Activated CD4-positive, alpha-beta T cell treated with anti-CD3 and anti-CD28 coated beads for 36 hours (primary cell): ENCODE measurements around the gene SSBP2. TPM values are rescaled to one million over a fixed set of nuclear protein-coding genes. Genes with fewer than 3 reads are reported as not detected.
"Not testable (repeated sequence)": the region's sequence is repeated elsewhere in the genome, so short reads cannot be mapped to it uniquely, and the experiment has no call there.

Source experiments
- ATAC-seq: fragments of 200-7000 bp; cut with Tn5 transposase; one replicate; pipeline ENCODE4 v1.10.0; 2021; ENCODE audit warnings: mild to moderate bottlenecking, moderate library complexity
- CTCF ChIA-PET: fragments of 350-600 bp; sonication (Branson Sonifier 250); formaldehyde crosslinking; loops from one replicate; lab custom pipeline; 2021; ENCODE audit warnings: antibody characterized with exemption; lab: Charles Lee
- POLR2A ChIA-PET: fragments of 350-600 bp; sonication (Branson Sonifier 250); formaldehyde crosslinking; loops from one replicate; lab custom pipeline; 2021; ENCODE audit warnings: antibody characterized with exemption, inconsistent platforms; lab: Charles Lee
- DNase-seq: peaks from one replicate; pipeline ENCODE4 v3.0.0-alpha.2; 2020
- H3K27ac Mint-ChIP-seq: one replicate; pipeline ENCODE4 v1.8.0; 2021; ENCODE audit warnings: mixed read lengths
- H3K27me3 Mint-ChIP-seq: one replicate; pipeline ENCODE4 v1.8.0; 2021; ENCODE audit warnings: mixed read lengths
- H3K36me3 Mint-ChIP-seq: one replicate; pipeline ENCODE4 v1.8.0; 2021; ENCODE audit warnings: low read depth, mixed read lengths
- H3K4me1 Mint-ChIP-seq: one replicate; pipeline ENCODE4 v1.8.0; 2021; ENCODE audit warnings: mixed read lengths
- H3K4me3 Mint-ChIP-seq: one replicate; pipeline ENCODE4 v1.8.0; 2021; ENCODE audit warnings: mild to moderate bottlenecking, moderate library complexity, mixed read lengths
- H3K9me3 Mint-ChIP-seq: one replicate; pipeline ENCODE4 v1.8.0; 2021; ENCODE audit warnings: low read depth, mixed read lengths
- intact Hi-C, 2 experiments: fragments of 100-400 bp; cut with DNase I in 1 of 2; cut with micrococcal nuclease in 1 of 2; formaldehyde crosslinking; loops; one replicate each; pipeline versions ENCODE4 v1.14.2 to v1.15.1; 2022 to 2024; cut with DNase I, micrococcal nuclease
- total RNA-seq, 2 experiments: library from RNA; stranded (reverse); gene quantifications; one replicate each; pipeline ENCODE4 v1.2.3, GENCODE V29; 2021

Gene SSBP2
- total RNA-seq, 2 experiments from 2014 or later = 16.9 to 21.4 TPM

DNA sequence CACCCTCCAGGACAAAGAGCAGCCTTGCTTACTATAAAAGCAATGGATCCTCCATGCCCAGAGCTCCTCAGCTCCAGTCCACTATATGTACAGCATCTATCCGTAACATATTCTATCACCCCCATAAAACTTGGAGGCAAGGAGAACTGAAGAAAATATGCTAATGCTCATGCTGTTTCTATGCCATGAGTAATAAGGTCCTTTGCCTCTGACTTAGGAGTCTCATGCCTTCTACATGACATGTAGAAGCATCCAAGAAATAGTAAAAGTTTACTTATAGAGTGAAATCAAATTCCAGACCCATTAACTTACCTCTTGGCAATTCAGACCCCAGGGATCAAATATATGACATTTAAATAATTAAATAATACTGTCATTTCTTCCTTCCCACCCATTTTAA lies 33.7 kb downstream of the SSBP2 start:
- intact Hi-C loops = no loop called here
- Mint-ChIP-seq H3K27ac (no peak overlapping the region), H3K36me3 (peaks cover 4% of the 10 kb centered on the region), H3K9me3 (no peaks in the 10 kb centered on the region), H3K4me1 (peaks cover 53% of the 10 kb centered on the region), H3K27me3 (no peaks in the 10 kb centered on the region), H3K4me3 (no peak overlapping the region)
- POLR2A ChIA-PET = no interaction called here
- ATAC-seq (no peak), DNase-seq (no peak)
- CTCF ChIA-PET = interaction anchor here (1.4 kb wide), 1 partner anchor 8 kb away, joined by 10 read pairs; no protein-coding TSS in a partner anchor

DNA sequence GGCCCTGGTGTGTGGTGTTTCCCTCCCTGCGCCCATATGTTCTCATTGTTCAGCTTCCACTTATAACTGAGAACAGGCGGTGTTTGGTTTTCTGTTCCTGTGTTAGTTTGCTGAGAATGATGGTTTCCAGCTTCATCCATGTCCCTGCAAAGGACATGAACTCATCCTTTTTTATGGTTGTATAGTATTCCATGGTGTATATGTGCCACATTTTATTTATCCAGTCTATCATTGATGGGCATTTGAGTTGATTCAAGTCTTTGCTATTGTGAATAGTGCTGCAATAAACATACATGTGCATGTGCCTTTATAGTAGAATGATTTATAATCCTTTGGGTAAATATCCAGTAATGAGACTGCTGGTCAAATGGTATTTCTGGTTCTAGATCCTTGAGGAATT lies 36.8 kb downstream of the SSBP2 start:
- DNase-seq, H3K4me3 Mint-ChIP-seq, intact Hi-C loops, H3K36me3 Mint-ChIP-seq, H3K27me3 Mint-ChIP-seq, POLR2A ChIA-PET, ATAC-seq, CTCF ChIA-PET, H3K9me3 Mint-ChIP-seq, H3K27ac Mint-ChIP-seq: not testable (repeated sequence)
- peaks cover 38% of the 10 kb centered on the region for H3K4me1 Mint-ChIP-seq

DNA sequence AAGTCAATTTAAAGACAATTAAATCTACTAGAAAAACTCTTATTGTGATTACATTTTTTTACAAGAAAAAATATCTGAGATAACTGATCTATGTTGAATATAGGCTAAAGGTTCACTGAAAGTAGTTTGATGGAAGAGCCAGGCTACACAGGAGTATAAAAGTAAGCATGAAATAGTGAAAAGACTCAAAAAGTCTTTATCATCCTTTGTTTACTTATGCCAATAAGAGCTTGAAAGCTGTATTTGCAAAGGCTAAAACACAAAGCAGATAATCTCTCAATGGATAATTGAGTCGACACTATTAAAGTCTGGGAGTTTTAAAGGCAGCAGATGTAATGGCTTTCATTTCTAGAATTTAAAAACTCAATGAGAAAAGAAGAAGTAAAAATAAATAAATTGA lies 42.0 kb downstream of the SSBP2 start:
- intact Hi-C loops = no loop called here
- no peak for ATAC-seq
- Mint-ChIP-seq H3K27ac (no peak overlapping the region), H3K4me1 (peaks cover 22% of the 10 kb centered on the region), H3K27me3 (no peaks in the 10 kb centered on the region), H3K9me3 (no peaks in the 10 kb centered on the region), H3K4me3 (no peak overlapping the region), H3K36me3 (peaks cover 7% of the 10 kb centered on the region)
- ChIA-PET POLR2A (no interaction called here), CTCF (interaction anchor here (1.4 to 2.3 kb wide), 2 partner anchors 8 to 9 kb away, joined by 3 to 10 read pairs; no protein-coding TSS in a partner anchor)
- DNase-seq = no peak

DNA sequence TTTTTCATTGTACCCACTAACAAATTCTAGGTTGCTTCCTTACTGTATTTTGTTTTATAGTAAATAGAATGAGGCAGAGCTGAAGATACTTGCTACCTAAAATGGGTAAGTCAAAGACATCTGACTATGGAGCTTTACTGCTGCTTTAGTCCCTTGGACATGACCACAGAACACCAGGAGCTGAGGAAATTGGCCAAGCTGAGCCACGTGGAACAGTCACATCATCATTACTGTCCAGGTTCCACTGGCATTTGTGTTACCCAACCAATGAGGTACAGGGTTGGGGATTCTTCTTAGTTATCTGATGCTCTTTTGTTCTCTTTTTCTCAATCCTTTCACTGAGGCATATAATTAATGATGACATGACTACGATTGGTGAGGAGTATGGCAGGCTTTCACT lies 47.1 kb downstream of the SSBP2 start:
- intact Hi-C loops = no loop called here
- DNase-seq (no peak), ATAC-seq (no peak)
- ChIA-PET POLR2A (no interaction called here), CTCF (no interaction called here)
- Mint-ChIP-seq H3K9me3 (peaks cover 7% of the 10 kb centered on the region), H3K27ac (no peak overlapping the region), H3K4me1 (peaks cover 11% of the 10 kb centered on the region), H3K27me3 (no peaks in the 10 kb centered on the region), H3K36me3 (peaks cover 20% of the 10 kb centered on the region), H3K4me3 (no peak overlapping the region)

DNA sequence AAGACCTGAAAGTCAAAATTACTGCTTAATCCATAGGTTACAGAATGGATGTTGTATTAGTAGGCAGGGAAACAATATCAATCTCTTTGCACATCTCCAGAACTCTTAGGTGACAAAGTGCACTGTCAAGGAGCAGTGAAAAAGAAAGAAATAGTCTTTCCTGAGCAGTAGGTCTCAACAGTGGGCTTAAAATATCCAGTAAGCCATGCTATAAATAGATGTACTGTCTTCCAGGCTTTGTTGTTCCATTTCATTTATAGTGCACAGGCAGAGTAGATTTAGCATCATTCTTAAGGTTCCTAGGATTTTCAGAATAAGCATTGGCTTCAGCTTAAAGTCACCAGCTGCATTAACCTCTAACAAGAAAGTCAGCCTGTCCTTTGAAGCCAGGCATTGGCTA lies 50.7 kb downstream of the SSBP2 start:
- peaks cover 16% of the 10 kb centered on the region for H3K36me3 Mint-ChIP-seq
- no peak overlapping the region for H3K4me3 Mint-ChIP-seq
- ChIA-PET POLR2A (no interaction called here), CTCF (interaction anchor here (0.6 to 0.9 kb wide), 2 partner anchors 9 to 461 kb away, joined by 3 read pairs; no protein-coding TSS in a partner anchor)
- H3K9me3 Mint-ChIP-seq = peaks cover 7% of the 10 kb centered on the region
- no peak overlapping the region for H3K27ac Mint-ChIP-seq
- no peak for DNase-seq
- no peaks in the 10 kb centered on the region for H3K27me3 Mint-ChIP-seq
- intact Hi-C loops = no loop called here
- no peak for ATAC-seq
- H3K4me1 Mint-ChIP-seq = peaks cover 23% of the 10 kb centered on the region

DNA sequence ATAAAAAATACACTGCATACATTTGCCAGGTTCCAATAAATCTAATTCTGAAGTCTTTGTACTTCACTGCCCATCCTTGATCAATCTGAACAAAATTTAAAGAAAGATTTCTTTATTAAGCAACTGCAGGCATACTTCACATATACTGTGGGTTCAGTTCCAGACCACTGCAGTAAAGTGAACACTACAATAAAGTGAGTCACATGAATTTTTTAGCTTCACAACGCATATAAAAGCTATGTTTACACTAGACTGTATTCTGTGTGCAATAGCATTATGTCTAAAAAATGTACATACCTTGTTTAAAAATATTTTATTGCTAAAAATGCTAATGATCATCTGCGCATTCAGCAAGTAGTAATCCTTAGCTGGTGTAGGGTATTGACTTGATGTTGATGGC lies 52.1 kb downstream of the SSBP2 start:
- Mint-ChIP-seq H3K4me3 (no peak overlapping the region), H3K27me3 (no peaks in the 10 kb centered on the region), H3K36me3 (peaks cover 16% of the 10 kb centered on the region), H3K27ac (no peak overlapping the region), H3K9me3 (peaks cover 7% of the 10 kb centered on the region), H3K4me1 (peaks cover 19% of the 10 kb centered on the region)
- ATAC-seq (no peak), DNase-seq (no peak)
- CTCF ChIA-PET = no interaction called here
- intact Hi-C loops = no loop called here
- POLR2A ChIA-PET = no interaction called here

DNA sequence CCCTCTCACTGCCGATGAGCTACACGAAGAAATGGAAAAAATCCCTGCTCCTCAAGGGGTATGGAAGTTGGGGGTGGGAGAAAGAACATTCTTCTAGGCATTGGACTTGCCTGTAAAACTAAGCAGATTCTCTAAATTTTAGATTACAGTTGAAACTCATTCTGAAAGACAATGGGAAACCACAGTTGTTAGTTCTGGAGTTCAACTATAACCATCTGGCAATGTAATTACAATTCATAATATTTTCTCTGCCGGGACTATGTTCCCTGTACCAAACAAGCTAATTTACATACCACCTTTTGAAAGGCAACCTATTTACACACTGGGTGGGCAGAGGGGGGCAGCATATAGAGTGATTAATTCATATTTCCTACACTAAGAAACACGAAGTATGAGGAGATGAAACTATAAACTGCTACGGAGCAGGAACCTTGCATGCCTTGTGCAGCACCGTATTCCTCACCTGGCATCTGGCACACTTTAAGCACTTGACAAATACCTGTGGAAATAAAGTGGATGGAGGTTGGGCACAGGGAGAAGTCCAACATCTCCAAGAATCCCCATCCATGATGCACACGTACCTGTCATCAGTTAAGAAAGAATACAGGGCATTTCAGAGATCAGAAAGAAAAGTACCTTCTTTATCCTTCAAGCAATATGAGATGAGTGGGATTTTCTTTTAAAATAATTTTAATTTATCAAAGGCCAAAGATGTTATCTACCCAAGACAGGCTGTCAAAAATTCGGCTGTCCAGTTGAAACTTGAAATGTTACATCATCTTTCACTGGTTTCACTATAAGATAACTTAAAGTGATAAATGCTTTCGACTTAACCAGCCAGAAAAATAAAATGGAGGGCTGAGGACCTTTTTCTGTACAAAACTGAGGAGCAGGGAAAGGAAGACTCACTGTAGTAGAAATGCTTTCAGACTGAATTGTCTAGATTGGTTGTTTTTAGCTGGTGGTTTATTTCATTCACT lies 54.2 kb downstream of the SSBP2 start:
- no peak for DNase-seq
- peaks cover 19% of the 10 kb centered on the region for H3K4me1 Mint-ChIP-seq
- no peaks in the 10 kb centered on the region for H3K27me3 Mint-ChIP-seq
- peak overlapping the region; percentile 19 for H3K27ac Mint-ChIP-seq
- CTCF ChIA-PET = no interaction called here
- intact Hi-C loops = no loop called here
- H3K4me3 Mint-ChIP-seq = no peak overlapping the region
- ATAC-seq = no peak
- peaks cover 14% of the 10 kb centered on the region for H3K9me3 Mint-ChIP-seq
- H3K36me3 Mint-ChIP-seq = peaks cover 27% of the 10 kb centered on the region
- POLR2A ChIA-PET = interaction anchor here (0.5 kb wide), 1 partner anchor 244 kb away, joined by 3 read pairs; no protein-coding TSS in a partner anchor

DNA sequence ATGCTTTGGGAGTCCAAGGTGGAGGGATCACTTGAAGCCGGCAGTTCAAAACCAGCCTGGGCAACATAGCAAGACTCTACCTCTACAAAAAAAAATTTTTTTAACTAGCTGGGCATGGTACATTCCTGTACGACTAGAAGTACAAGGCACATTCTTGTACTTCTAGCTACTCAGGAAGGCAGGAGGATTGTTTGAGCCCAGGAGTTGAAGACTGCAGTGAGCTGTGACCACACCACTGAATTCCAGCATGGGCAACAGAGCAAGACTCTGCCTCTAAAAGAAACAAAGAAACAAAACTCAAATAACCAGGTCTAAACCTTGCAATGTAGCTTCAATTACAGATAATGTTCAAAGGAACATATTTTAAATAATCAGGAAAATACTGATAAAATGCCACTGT lies 56.2 kb downstream of the SSBP2 start:
- Mint-ChIP-seq H3K9me3 (peaks cover 22% of the 10 kb centered on the region), H3K36me3 (peaks cover 33% of the 10 kb centered on the region), H3K4me1 (peaks cover 19% of the 10 kb centered on the region), H3K4me3 (no peak overlapping the region), H3K27me3 (no peaks in the 10 kb centered on the region), H3K27ac (no peak overlapping the region)
- intact Hi-C loops = no loop called here
- DNase-seq (no peak), ATAC-seq (no peak)
- CTCF ChIA-PET = no interaction called here
- POLR2A ChIA-PET = no interaction called here

DNA sequence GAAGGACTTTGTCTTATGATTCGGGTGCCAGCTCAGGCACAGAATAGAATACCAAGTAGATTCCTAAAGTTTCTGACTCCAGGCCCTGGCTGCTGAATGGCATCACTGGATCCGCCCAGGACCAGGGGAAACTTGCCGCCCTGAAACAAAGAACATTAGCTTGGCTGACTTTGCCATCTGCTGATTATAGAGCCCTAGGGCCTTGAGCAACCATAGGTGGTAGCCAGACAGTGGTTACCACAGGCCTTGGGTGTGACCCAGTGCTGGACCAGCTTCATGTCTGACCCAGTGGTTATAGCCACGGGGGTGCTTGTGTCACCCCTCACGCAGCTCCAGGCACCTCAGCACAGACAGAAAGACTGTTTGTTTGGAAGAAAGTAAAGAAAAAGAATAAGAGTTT lies 62.7 kb downstream of the SSBP2 start:
- POLR2A ChIA-PET = no interaction called here
- H3K27me3 Mint-ChIP-seq = no peaks in the 10 kb centered on the region
- H3K27ac Mint-ChIP-seq = no peak overlapping the region
- intact Hi-C loops = no loop called here
- no peak overlapping the region for H3K4me3 Mint-ChIP-seq
- H3K4me1 Mint-ChIP-seq = peaks cover 12% of the 10 kb centered on the region
- CTCF ChIA-PET = interaction anchor here (0.7 to 1.4 kb wide), 2 partner anchors 13 to 151 kb away, joined by 3 to 4 read pairs; no protein-coding TSS in a partner anchor
- DNase-seq (no peak), ATAC-seq (no peak)
- peaks cover 30% of the 10 kb centered on the region for H3K9me3 Mint-ChIP-seq
- H3K36me3 Mint-ChIP-seq = peaks cover 46% of the 10 kb centered on the region

DNA sequence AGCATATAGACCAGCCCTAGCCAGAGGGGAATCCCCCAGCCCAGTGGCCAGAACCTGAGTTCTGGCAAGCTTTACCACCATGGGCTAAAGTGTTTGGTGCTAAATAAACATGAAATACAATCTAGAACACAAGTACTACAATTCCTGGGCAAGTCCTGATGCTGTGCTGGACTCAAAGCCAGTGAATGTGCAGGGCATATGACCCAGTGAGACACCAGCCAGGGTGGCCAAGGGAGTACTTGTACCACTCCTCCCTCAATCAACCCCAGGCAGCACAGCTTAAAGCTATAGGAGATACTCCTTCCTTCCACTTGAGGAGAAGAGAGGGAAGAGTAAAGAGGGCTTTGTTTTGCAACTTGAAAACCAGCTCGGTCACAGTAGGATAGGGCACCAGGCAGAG lies 63.6 kb downstream of the SSBP2 start:
- peaks cover 43% of the 10 kb centered on the region for H3K36me3 Mint-ChIP-seq
- peaks cover 24% of the 10 kb centered on the region for H3K9me3 Mint-ChIP-seq
- ATAC-seq (no peak), DNase-seq (no peak)
- CTCF ChIA-PET = interaction anchor here (0.6 to 1.4 kb wide), 2 partner anchors 139 to 151 kb away, joined by 3 to 4 read pairs; no protein-coding TSS in a partner anchor
- POLR2A ChIA-PET = no interaction called here
- peak overlapping the region; percentile 5 for H3K27ac Mint-ChIP-seq
- no peaks in the 10 kb centered on the region for H3K27me3 Mint-ChIP-seq
- H3K4me3 Mint-ChIP-seq = no peak overlapping the region
- H3K4me1 Mint-ChIP-seq = peaks cover 12% of the 10 kb centered on the region
- intact Hi-C loops = no loop called here

DNA sequence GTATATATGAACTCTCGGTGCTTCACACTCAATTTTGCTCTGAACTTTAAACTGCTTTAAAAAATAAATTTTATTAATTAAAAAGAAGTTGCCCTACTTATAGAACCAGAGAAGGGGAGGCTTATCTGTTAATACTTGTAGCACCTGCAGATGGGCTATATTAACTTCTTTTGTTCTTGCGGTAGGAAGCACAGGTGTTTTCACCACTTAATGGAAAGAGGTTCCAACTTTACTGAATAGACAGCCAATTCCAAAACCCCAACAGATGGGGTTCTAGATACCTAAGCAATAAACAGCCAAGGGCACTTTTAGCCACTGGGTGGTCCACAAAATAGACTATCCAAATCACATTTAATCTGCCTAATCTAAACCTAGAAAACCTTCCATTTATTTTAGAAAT lies 65.4 kb downstream of the SSBP2 start:
- Mint-ChIP-seq H3K36me3 (peaks cover 32% of the 10 kb centered on the region), H3K4me3 (no peak overlapping the region), H3K9me3 (peaks cover 17% of the 10 kb centered on the region), H3K27me3 (no peaks in the 10 kb centered on the region), H3K4me1 (peaks cover 12% of the 10 kb centered on the region), H3K27ac (no peak overlapping the region)
- no peak for ATAC-seq
- intact Hi-C loops = no loop called here
- POLR2A ChIA-PET = no interaction called here
- CTCF ChIA-PET = no interaction called here
- DNase-seq = no peak

DNA sequence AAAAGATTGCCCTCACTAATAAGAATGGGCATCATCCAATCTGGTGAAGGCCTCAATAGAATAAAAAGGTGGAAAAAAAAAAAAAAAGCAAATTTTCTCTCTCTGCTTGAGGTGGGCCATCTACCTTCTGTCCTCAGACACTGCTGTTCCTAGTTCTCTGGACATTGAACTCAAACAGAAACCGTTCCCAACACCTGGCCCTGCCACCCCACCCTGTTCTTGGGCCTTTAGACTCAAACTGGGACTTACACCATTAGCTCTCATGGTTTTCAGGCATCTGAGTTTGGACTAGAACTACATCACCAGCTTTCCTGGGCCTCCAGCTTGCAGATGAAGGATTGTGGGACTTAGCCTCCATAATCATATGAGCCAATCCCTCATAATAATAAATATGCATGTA lies 71.0 kb downstream of the SSBP2 start:
- intact Hi-C loops = no loop called here
- peaks cover 6% of the 10 kb centered on the region for H3K9me3 Mint-ChIP-seq

More for the DNA sequence above, 71.0 kb downstream of the SSBP2 start:
- Mint-ChIP-seq H3K27me3 (no peaks in the 10 kb centered on the region), H3K4me3 (no peak overlapping the region), H3K36me3 (peaks cover 14% of the 10 kb centered on the region), H3K27ac (no peak overlapping the region), H3K4me1 (peaks cover 20% of the 10 kb centered on the region)
- ChIA-PET POLR2A (no interaction called here), CTCF (interaction anchor here (0.7 kb wide), 1 partner anchor 14 kb away, joined by 3 read pairs; no protein-coding TSS in a partner anchor)
- ATAC-seq = no peak
- no peak for DNase-seq
